Ishikawa (cell line): ENCODE data around the gene CHST10.

Experiments
- CEBPB ChIP-seq: IDR thresholded peaks from 2 replicates; pipeline ENCODE4 v1.6.1; 2012
- CREB1 ChIP-seq: IDR thresholded peaks from 2 replicates; pipeline ENCODE4 v1.6.1; 2012; ENCODE audit warnings: low read depth
- EGR1 ChIP-seq: IDR thresholded peaks from 2 replicates; pipeline ENCODE4 v1.6.1; 2012
- EP300 ChIP-seq: IDR thresholded peaks from 2 replicates; pipeline ENCODE4 v1.6.1; 2012; ENCODE audit warnings: borderline replicate concordance
- FOXM1 ChIP-seq: IDR thresholded peaks from 2 replicates; pipeline ENCODE4 v1.6.1; 2012; ENCODE audit warnings: low read depth, borderline replicate concordance
- MAX ChIP-seq: IDR thresholded peaks from 2 replicates; pipeline ENCODE4 v1.6.1; 2012
- NFIC ChIP-seq: IDR thresholded peaks from 2 replicates; pipeline ENCODE4 v1.6.1; 2012
- RAD21 ChIP-seq: IDR thresholded peaks from 2 replicates; pipeline ENCODE4 v1.6.1; 2012; ENCODE audit warnings: low read depth
- REST ChIP-seq: IDR thresholded peaks from 2 replicates; pipeline ENCODE4 v1.6.1; 2012; ENCODE audit warnings: low read depth, mild to moderate bottlenecking
- TAF1 ChIP-seq: IDR thresholded peaks from 2 replicates; pipeline ENCODE4 v1.6.1; 2012; ENCODE audit warnings: low read depth, mild to moderate bottlenecking
- TCF12 ChIP-seq: IDR thresholded peaks from 2 replicates; pipeline ENCODE4 v1.6.1; 2012; ENCODE audit warnings: low read depth
- TEAD4 ChIP-seq: IDR thresholded peaks from 2 replicates; pipeline ENCODE4 v1.6.1; 2012
- USF1 ChIP-seq: IDR thresholded peaks from 2 replicates; pipeline ENCODE4 v1.6.1; 2012
- YY1 ChIP-seq: IDR thresholded peaks from 2 replicates; pipeline ENCODE4 v1.6.1; 2012; ENCODE audit warnings: low read depth
- ZBTB7A ChIP-seq: IDR thresholded peaks from 2 replicates; pipeline ENCODE4 v1.6.1; 2012; ENCODE audit warnings: low read depth

CHST10 gene

GRCh38 chr2:100412881-100413321 is 4.6 kb downstream of the CHST10 start:
- no peak for TF ChIP-seq MAX
- TF ChIP-seq TCF12: no peak
- no peak for TF ChIP-seq FOXM1
- TF ChIP-seq EP300: no peak
- TF ChIP-seq CEBPB: no peak
- no peak for TF ChIP-seq TAF1
- TF ChIP-seq RAD21: no peak
- TF ChIP-seq YY1: no peak
- no peak for TF ChIP-seq CREB1

GRCh38 chr2:100412466-100412865 is 5.0 kb downstream of the CHST10 start:
- no peak for TF ChIP-seq YY1
- TF ChIP-seq TAF1: no peak
- no peak for TF ChIP-seq MAX
- no peak for TF ChIP-seq ZBTB7A
- no peak for TF ChIP-seq FOXM1

GRCh38 chr2:100411841-100412292 is 5.6 kb downstream of the CHST10 start:
- no peak for TF ChIP-seq TEAD4
- no peak for TF ChIP-seq CEBPB
- no peak for TF ChIP-seq TCF12
- no peak for TF ChIP-seq USF1
- TF ChIP-seq TAF1: no peak
- no peak for TF ChIP-seq REST
- no peak for TF ChIP-seq MAX
- TF ChIP-seq EGR1: no peak
- TF ChIP-seq FOXM1: no peak
- TF ChIP-seq YY1: no peak
- no peak for TF ChIP-seq EP300
- TF ChIP-seq RAD21: no peak
- TF ChIP-seq ZBTB7A: no peak
- no peak for TF ChIP-seq CREB1
- no peak for TF ChIP-seq NFIC

GRCh38 chr2:100409975-100410647 is 7.4 kb downstream of the CHST10 start:
- TF ChIP-seq TAF1 (no peak), EP300 (no peak), CEBPB (no peak), ZBTB7A (no peak), USF1 (no peak), CREB1 (no peak), FOXM1 (no peak)

- TF ChIP-seq CREB1: no peak
- TF ChIP-seq EP300: no peak
- no peak for TF ChIP-seq USF1
- TF ChIP-seq MAX: no peak
- no peak for TF ChIP-seq TCF12
- no peak for TF ChIP-seq REST
- no peak for TF ChIP-seq EGR1
- TF ChIP-seq TEAD4: no peak
- TF ChIP-seq YY1: no peak
- TF ChIP-seq RAD21: no peak
- TF ChIP-seq FOXM1: no peak
Observed at GRCh38 chr2:100409461-100409860, 8.0 kb downstream of the CHST10 start.
